Astrocyte (in vitro differentiated cells and primary cell): ENCODE data around the gene L1CAM.

ENCODE experiments used
- CTCF ChIP-seq: IDR thresholded peaks from 2 replicates; pipeline ENCODE4 v1.5.1; 2011; ENCODE audit warnings: low read depth, mild to moderate bottlenecking, inconsistent platforms, low read length, moderate library complexity; ENCODE audit not compliant: insufficient read depth
- EZH2 ChIP-seq: IDR thresholded peaks from 2 replicates; pipeline ENCODE4 v1.6.1; 2012; ENCODE audit warnings: mild to moderate bottlenecking, low read length, inconsistent platforms; ENCODE audit not compliant: insufficient read depth

- TF ChIP-seq CTCF (no peak), EZH2 (no peak)
These were observed 40.1 kb downstream of the L1CAM start for GRCh38 chrX:153845842-153846241.
